GM13976 (cell line): ENCODE results near the gene ZNF425.

Experiments used
- DNase-seq: peaks from one replicate; pipeline ENCODE4 v3.0.0; 2012; ENCODE audit warnings: low spot score
- in situ Hi-C: fragments of 300-500 bp; cut with MboI; formaldehyde crosslinking; loops from one replicate; pipeline ENCODE4 v1.12.0; 2022; ENCODE audit warnings: low sequenced_read_pairs, mixed read lengths, inconsistent platforms; ENCODE audit not compliant: unreplicated experiment
- TF ChIP-seq, protein P1 (sequence below): IDR thresholded peaks from 2 replicates; pipeline ENCODE4 v1.5.1; 2012; ENCODE audit warnings: borderline replicate concordance, mild to moderate bottlenecking; ENCODE audit not compliant: insufficient read depth; ENCODE audit errors: extremely low read depth, missing control alignments, control extremely low read depth

Gene ZNF425

DNA sequence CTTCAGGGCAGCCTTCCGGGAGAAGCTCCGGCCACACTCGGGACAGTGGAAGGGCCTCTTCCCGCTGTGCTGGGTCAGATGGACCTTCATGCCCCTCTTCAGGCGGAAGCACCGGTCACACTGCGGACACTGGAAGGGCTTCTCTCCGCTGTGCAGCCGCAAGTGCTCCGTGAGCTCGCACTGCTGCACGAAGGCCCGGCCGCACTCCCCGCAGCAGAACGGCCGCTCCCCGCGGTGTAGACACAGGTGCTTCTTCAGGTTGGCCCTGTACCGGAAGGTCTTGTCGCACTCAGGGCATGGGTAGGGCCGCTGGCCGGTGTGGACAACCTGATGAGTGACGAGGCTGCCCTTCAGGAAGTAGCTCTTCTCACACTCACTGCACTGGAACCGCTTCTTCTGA, 21.4 kb downstream of the ZNF425 start:
- in situ Hi-C loops = no loop called here
- DNase-seq = no peak

DNA sequence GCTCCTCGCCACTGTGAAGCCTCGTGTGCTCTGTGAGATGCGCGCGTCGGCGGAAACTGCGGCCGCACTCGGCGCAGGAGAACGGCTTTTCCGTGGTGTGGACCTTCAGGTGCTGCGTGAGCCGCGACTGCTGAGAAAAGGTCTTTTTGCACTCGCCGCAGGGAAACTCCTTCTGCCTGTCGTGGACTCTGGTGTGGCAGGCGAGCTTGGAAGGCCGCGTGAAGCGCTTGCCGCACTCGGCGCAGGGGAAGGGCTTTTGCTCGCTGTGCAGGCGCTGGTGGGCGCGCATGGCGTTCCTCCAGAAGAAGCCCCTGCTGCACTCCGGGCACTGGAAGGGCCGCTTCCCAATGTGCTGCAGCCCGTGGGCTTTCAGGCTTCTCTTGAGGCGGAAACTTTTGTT, 21.9 kb downstream of the ZNF425 start:
- TF ChIP-seq, protein P1, sequence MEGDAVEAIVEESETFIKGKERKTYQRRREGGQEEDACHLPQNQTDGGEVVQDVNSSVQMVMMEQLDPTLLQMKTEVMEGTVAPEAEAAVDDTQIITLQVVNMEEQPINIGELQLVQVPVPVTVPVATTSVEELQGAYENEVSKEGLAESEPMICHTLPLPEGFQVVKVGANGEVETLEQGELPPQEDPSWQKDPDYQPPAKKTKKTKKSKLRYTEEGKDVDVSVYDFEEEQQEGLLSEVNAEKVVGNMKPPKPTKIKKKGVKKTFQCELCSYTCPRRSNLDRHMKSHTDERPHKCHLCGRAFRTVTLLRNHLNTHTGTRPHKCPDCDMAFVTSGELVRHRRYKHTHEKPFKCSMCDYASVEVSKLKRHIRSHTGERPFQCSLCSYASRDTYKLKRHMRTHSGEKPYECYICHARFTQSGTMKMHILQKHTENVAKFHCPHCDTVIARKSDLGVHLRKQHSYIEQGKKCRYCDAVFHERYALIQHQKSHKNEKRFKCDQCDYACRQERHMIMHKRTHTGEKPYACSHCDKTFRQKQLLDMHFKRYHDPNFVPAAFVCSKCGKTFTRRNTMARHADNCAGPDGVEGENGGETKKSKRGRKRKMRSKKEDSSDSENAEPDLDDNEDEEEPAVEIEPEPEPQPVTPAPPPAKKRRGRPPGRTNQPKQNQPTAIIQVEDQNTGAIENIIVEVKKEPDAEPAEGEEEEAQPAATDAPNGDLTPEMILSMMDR = no peak
- no peak for DNase-seq
- in situ Hi-C loops = no loop called here

More for the DNA sequence above, 21.4 kb downstream of the ZNF425 start:
- TF ChIP-seq, protein P1 = no peak

DNA sequence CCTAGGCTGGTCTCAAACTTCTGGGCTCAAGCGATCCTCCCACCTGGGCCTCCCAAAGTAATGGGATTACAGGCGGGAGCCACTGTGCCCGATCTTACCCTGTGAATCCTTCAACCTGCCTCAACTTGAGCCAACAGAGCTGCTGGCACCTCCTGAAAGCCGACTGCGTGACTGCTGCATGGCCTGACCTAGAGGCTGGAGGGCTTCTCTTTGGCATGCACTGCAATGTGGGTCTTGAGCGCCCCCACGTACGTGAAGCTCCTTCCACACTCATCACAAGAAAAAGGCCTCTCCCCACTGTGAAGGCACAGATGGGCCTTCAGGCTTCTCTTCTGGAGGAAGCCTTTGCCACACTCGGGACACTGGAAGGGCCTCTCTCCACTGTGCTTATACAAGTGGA, 22.7 kb downstream of the ZNF425 start:
- TF ChIP-seq, protein P1 = no peak
- no peak for DNase-seq
- in situ Hi-C loops = no loop called here

DNA sequence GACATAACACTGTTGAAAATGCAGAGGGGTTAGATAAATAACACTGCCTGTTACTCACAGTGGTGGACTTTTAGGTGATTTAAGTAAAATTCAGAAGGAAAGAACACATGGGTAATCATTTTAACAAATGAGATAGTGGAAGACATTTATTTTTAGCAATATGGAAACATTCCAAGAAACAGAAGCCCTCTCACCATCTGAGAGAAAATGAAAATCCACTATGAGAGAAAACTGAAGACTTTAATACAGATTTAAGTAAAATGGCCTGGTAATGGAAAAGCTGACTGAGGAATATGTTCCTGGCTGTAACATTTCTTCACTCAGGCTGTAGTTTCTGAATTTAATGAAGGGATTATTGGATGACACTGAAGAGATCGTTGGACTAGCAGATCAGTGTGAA, 23.5 kb downstream of the ZNF425 start:
- in situ Hi-C loops = no loop called here
- TF ChIP-seq, protein P1 = no peak
- no peak for DNase-seq

DNA sequence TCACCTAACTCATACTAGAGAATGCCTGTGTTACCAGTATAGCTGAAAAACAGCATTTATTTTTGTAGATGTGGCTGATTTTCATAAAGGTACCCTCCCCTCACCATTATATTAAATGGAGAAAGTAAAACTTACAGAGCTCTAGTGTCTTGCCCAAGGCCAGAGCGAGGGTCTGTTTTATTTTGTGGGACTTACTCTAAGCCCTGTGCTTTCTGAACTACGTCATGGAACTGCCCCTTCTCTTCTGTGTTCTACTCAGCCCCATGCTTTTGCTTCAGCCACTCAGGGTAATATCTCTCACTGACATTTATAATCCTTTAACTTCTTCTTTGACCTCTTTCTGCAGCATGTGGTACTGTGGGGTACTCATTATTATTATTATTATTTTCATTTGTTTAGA, 25.3 kb downstream of the ZNF425 start:
- TF ChIP-seq, protein P1 = no peak
- in situ Hi-C loops = no loop called here

DNA sequence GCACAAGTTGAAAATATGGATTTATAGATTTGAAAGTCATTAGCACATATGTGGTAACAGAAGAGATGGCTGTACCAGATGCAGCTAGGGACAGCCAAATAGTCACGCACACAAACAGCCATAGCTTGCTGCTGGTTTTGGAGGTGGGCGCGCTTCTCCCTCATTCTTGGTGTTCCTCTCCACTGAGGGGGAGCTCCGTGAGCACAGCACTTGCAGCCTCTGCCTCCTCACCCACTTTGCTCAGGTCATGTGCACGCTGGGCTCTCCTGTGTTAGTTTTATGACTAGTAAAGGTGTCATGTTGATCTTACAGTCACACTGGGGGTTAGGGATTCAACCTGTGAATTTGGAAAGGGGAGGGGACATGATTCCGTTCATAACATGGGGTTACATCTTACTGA, 27.1 kb downstream of the ZNF425 start:
- DNase-seq = no peak
- in situ Hi-C loops = no loop called here

More for the DNA sequence above, 25.3 kb downstream of the ZNF425 start:
- no peak for DNase-seq

DNA sequence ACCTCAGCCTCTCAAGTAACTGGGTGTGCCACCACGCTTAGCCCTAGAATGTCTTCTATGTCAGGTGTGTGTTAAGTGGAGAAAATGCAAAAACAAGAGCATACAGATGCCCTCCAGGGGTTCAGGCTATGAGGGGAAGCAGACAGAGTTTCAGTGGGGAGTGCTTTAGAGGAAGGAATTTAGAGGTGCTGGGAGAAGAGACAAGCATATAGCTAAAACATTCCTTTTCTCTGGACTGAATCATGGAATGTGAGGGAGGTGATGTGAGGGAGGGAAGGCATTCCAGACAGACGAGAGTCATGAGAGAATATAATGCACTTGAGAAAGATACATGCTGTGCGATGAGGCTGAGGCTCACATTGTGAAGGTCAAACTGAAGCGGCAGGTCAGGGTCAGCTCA, 29.0 kb downstream of the ZNF425 start:
- no peak for DNase-seq
- in situ Hi-C loops = no loop called here

More for the DNA sequence above, 27.1 kb downstream of the ZNF425 start:
- TF ChIP-seq, protein P1 = no peak

More for the DNA sequence above, 29.0 kb downstream of the ZNF425 start:
- TF ChIP-seq, protein P1 = no peak
